Neural crest cell (in vitro differentiated cells): Measurements from ENCODE around the gene FGD3. TPM values are rescaled to one million over a fixed set of nuclear protein-coding genes. Genes with fewer than 3 reads are reported as not detected.

Experiments
- DNase-seq: peaks from one replicate; pipeline ENCODE4 v3.0.0; 2021; ENCODE audit warnings: low read depth, mixed read lengths, low spot score
- H3K27ac Mint-ChIP-seq: one replicate; pipeline ENCODE4 v1.8.0; 2021; ENCODE audit warnings: mild to moderate bottlenecking, mixed read lengths; ENCODE audit not compliant: unreplicated experiment
- H3K27me3 Mint-ChIP-seq: 2 replicates; pipeline ENCODE4 v1.8.0; 2021; ENCODE audit warnings: low read depth, mild to moderate bottlenecking, mixed read lengths
- H3K36me3 Mint-ChIP-seq: 2 replicates; pipeline ENCODE4 v1.8.0; 2021; ENCODE audit warnings: low read depth, mild to moderate bottlenecking, mixed read lengths
- H3K4me1 Mint-ChIP-seq: 2 replicates; pipeline ENCODE4 v1.8.0; 2021; ENCODE audit warnings: mixed read lengths
- H3K4me3 Mint-ChIP-seq: one replicate; pipeline ENCODE4 v1.8.0; 2021; ENCODE audit warnings: mild to moderate bottlenecking, mixed read lengths
- H3K9me3 Mint-ChIP-seq: 2 replicates; pipeline ENCODE4 v1.8.0; 2021; ENCODE audit warnings: mixed read lengths
- total RNA-seq: library from RNA; stranded (reverse); gene quantifications from 2 replicates; pipeline ENCODE4 v1.2.1, GENCODE V29; 2021
- TF ChIP-seq, protein P1 (sequence below): fragments of 200-600 bp; sonication (generic); conservative IDR thresholded peaks from 2 replicates; pipeline ENCODE4 v1.5.0; 2021; ENCODE audit warnings: antibody characterized with exemption, mild to moderate bottlenecking

Gene FGD3
- total RNA-seq, 1 donor from 2014 or later = 4.1 TPM

DNA sequence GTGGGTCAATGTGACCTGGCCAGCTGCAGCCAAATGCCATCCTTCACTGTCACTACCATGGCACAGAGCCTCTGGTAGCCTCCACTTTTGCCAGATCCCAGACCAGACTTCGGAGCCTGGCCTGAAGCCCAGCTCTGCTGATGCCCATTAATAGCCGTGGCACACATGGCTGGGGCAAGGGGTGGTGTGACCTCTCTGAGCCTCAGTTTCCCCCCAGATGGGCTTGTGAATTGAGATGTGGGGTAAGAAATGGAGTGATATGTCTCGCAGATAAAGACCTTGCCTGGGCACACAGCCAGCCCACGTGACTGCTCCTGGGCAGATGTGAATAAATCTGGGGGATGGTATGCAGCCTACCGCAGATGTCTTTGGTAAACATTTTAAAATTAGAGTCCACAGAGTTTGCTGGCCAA, 125.1 kb downstream of the FGD3 start:
- no peaks in the 10 kb centered on the region for H3K27me3 Mint-ChIP-seq
- no peaks in the 10 kb centered on the region for H3K9me3 Mint-ChIP-seq
- no peaks in the 10 kb centered on the region for H3K4me1 Mint-ChIP-seq
- H3K4me3 Mint-ChIP-seq = no peak overlapping the region
- TF ChIP-seq, protein P1, sequence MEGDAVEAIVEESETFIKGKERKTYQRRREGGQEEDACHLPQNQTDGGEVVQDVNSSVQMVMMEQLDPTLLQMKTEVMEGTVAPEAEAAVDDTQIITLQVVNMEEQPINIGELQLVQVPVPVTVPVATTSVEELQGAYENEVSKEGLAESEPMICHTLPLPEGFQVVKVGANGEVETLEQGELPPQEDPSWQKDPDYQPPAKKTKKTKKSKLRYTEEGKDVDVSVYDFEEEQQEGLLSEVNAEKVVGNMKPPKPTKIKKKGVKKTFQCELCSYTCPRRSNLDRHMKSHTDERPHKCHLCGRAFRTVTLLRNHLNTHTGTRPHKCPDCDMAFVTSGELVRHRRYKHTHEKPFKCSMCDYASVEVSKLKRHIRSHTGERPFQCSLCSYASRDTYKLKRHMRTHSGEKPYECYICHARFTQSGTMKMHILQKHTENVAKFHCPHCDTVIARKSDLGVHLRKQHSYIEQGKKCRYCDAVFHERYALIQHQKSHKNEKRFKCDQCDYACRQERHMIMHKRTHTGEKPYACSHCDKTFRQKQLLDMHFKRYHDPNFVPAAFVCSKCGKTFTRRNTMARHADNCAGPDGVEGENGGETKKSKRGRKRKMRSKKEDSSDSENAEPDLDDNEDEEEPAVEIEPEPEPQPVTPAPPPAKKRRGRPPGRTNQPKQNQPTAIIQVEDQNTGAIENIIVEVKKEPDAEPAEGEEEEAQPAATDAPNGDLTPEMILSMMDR = no peak
- no peak overlapping the region for H3K27ac Mint-ChIP-seq
- H3K36me3 Mint-ChIP-seq = no peaks in the 10 kb centered on the region
- DNase-seq = no peak

DNA sequence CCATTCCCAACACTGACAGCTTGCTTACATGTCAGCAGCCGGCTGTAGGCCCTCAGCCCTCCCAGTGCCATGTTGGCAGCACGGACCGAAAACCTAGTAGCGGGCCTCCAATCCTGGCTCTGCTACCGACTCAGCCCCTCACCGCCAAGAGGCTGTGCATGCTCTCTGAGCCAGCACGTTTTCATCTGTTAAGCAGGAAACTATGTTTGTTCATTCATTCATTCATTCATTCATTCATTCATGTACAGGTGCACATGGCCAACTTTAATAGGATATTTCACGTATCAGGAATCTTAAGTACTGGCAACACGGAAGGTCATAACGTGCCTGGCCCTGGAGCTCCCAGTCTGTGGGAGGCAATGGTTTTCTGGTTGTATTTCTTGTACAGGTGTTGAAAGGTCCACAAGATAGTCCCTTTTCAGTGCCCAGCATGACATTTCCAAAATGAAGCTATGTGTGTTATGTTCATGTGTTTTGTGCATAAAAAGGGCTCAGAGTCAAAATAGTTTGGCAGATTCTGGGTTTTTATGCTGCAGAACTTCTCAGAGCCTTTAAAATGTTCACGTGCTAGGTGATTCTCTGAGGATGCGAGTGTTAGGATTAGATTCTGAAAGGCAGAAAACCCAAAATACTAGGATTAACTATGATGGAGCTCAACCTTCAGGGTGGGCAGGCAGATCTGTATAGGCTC, 128.9 kb downstream of the FGD3 start:
- H3K27me3 Mint-ChIP-seq = no peaks in the 10 kb centered on the region
- no peak overlapping the region for H3K27ac Mint-ChIP-seq
- H3K4me3 Mint-ChIP-seq = no peak overlapping the region
- TF ChIP-seq, protein P1 = no peak
- H3K9me3 Mint-ChIP-seq = no peaks in the 10 kb centered on the region
- no peaks in the 10 kb centered on the region for H3K36me3 Mint-ChIP-seq
- no peak for DNase-seq
- H3K4me1 Mint-ChIP-seq = peaks cover 8% of the 10 kb centered on the region

DNA sequence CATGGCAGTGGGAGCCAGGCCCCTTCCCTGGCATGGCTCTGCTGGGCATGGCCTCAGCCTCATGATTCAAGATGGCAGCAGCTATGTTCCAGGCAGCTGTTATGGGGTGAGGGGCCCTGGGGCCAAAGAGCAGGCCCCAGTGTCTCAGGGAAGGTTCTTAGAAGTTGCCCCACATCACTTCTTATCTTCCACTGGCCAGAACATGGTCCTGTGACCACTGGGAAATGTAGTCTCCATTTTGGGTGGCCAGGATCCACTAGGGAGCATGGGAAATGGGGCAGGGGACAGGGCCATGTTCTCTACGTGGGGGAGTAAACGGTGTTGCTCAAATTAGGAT, 129.4 kb downstream of the FGD3 start:
- DNase-seq = no peak
- no peak overlapping the region for H3K4me3 Mint-ChIP-seq
- no peaks in the 10 kb centered on the region for H3K27me3 Mint-ChIP-seq
- no peaks in the 10 kb centered on the region for H3K9me3 Mint-ChIP-seq
- TF ChIP-seq, protein P1 = no peak
- H3K27ac Mint-ChIP-seq = no peak overlapping the region
- no peaks in the 10 kb centered on the region for H3K36me3 Mint-ChIP-seq
- peaks cover 8% of the 10 kb centered on the region for H3K4me1 Mint-ChIP-seq

DNA sequence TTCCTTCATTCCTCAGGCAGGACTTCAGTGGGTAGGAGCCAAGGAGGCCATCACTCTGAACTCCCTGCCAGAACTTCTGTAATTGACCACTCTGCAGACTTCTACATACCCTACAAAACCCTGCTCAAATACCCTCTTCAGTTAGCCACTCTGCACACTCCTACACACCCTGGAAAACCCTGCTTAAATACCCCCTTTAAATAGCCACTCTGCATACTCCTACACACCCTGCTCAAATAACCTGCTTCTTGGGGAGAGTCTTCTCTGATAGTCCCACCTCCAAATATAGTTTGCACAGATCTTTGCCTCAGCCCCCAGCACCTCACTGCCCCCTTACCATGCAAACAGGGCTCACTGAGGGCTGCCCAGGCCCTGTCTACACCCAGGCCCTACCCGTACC, 130.0 kb downstream of the FGD3 start:
- TF ChIP-seq, protein P1 = no peak
- no peak overlapping the region for H3K27ac Mint-ChIP-seq
- no peak overlapping the region for H3K4me3 Mint-ChIP-seq
- no peak for DNase-seq
- peaks cover 8% of the 10 kb centered on the region for H3K4me1 Mint-ChIP-seq
- no peaks in the 10 kb centered on the region for H3K36me3 Mint-ChIP-seq
- H3K9me3 Mint-ChIP-seq = no peaks in the 10 kb centered on the region
- H3K27me3 Mint-ChIP-seq = no peaks in the 10 kb centered on the region

DNA sequence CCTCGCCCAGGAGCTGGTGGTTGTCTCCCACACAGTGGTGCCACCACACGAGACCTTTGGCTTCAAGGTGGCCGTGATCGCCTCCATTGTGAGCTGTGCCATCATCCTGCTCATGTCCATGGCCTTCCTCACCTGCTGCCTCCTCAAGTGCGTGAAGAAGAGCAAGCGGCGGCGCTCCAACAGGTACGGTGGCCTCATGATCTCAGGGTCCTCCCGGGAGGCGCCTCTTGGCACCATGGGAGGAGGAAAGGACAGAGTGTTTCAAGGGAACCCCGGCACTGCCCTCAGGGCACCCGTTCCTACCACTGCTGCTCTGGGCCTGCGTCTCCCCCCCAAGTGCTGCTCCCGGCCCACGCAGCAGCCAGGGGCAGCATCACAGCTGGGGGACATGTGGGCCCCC, 130.5 kb downstream of the FGD3 start:
- no peaks in the 10 kb centered on the region for H3K27me3 Mint-ChIP-seq
- no peak for DNase-seq
- peaks cover 8% of the 10 kb centered on the region for H3K4me1 Mint-ChIP-seq
- no peaks in the 10 kb centered on the region for H3K36me3 Mint-ChIP-seq
- no peak overlapping the region for H3K4me3 Mint-ChIP-seq
- no peaks in the 10 kb centered on the region for H3K9me3 Mint-ChIP-seq
- H3K27ac Mint-ChIP-seq = no peak overlapping the region
- TF ChIP-seq, protein P1 = no peak
